ENCODE data around the gene FGF22.
"Not testable (repeated sequence)": the region's sequence is repeated elsewhere in the genome, so short reads cannot be mapped to it uniquely, and the experiment has no call there.

FGF22 gene

DNA sequence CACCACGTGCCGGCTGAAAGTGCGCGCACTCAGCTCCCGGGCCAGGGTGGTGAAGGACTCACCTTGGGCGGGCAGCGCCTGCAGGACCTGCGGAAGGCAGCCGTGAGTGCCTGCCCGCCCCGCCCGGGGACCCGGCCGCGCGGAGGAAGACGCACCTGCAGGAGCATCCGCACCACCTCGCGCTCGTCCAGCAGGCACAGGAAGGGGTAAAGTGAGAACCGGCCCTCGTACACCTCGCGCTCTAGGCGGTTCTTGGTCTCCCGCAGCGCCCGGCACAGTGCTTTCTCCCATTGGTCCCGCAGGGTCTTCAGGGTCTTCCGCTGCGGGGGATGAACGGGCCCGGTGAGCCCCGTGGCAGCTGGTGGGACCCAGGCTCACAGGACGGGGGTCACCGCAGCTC lies 17.0 kb upstream of the FGF22 start:
- no peak for DNase-seq

DNA sequence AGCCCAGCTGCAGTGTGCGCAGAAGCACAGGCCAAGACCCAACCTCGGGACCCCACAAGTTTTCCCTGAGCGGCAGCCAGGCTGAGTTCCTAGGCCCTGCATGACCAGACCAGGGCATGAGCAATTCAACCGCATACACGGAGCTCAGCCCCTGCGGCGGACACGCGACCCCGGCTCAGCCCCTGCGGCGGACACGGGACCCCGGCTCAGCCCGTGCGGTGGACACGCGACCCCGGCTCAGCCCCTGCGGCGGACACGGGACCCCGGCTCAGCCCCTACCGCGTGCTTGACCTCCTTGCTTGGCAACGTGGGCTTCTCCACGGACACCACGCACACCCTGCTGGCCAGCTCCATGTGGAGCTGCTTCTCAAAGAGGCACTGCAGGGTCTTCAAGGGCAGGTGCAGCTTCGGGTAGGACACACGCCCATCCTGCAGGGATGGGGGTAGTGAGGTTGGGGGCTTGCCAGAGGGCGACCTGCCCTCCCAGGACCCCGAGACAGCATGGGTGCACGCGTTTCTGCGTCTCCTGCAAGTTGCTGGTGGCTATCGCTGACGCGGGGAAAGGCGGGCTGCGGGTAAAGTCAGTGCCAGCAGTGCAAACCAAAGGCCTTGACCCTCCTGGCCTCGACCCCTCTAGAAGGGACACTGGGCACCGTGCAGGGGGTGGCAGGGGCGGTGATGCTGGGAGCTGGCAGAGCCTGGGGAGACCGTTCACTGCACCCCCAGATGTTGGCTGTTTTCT lies 16.3 kb upstream of the FGF22 start:
- no peak for DNase-seq

DNA sequence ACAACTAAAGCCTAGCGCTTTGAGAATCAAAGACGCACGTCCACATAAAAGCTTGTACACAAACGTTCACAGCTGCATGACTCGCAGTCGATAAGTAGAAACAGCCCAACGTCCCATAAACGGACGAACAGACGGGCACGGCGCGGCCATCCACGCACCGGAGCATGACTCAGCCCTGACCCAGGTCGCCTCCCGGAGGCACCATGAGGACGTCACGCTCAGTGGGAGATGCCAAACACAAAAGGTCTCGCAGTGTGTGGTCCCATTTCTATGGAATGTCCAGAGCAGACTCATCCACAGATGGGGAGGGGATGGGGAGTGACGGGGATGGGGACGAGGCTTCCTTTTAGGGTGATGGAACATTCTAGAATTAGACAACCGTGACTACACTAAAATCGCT lies 15.7 kb upstream of the FGF22 start:
- no peak for DNase-seq

DNA sequence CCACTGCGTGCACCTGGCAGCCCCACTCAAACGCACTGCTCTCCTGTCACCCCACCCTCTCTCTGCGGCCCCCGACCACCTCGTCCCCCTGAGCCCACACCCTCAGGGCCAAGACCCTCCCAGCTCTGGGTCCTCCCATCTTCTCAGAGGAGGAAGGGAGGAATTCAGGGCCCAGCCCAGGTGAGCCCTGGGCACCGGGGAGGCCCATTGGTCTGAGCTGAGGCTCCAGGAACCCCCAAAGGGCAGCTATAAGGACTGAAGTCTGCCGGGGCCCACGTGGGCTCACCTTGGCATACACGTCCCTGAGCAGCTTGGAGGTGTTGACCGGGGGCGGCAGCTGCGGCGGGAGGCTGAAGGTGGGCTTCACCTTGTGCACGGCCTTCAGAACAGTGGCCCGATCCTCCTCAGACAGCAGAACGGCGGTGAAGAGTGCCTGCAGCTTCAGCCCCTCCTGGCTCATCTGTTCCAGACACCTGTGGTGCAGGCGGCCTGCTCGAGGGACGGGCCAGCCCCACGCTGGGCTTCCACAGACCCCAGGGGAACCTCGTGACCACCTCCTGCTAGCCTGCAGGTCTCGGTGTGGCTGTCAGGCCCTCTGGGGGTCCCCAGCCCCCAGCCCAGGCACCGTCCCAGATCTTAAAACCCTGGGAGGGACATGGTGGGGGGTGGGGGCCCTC lies 15.1 kb upstream of the FGF22 start:
- DNase-seq = no peak

DNA sequence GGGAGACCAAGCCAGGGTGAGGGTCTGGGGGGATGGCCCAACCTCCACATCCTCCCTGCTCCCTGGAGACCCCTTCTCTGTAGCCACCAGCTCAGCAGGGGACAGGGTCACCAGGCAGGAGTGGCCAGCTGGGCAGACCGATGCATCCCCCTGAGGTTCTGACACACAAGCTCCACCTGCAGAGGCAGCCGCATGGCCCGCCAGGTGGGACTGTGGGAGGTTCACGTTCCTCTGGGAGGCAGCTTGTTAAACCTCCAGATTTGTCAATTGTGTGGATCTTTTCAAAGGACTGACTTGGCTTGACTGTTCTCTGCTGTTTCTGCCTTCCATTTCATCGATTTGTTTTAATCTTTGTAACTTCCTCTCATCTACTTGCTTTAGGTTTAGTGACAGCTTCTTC lies 14.4 kb upstream of the FGF22 start:
- no peak for DNase-seq

DNA sequence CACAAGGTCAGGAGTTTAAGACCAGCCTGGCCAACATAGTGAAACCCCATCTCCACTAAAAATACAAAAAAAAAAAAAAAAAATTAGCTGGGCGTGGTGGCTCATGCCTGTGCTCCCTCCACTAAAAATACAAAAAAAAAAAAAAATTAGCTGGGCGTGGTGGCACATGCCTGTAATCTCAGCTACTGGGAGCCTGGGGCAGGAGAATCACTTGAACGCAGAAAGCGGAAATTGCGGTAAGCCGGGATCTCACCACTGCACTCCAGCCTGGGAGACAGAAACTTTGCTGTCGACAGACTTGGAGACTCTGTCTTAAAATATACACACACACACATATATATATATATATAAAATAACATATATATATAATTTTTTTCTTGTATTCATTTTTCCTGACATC lies 13.1 kb upstream of the FGF22 start:
- DNase-seq = not testable (repeated sequence)

DNA sequence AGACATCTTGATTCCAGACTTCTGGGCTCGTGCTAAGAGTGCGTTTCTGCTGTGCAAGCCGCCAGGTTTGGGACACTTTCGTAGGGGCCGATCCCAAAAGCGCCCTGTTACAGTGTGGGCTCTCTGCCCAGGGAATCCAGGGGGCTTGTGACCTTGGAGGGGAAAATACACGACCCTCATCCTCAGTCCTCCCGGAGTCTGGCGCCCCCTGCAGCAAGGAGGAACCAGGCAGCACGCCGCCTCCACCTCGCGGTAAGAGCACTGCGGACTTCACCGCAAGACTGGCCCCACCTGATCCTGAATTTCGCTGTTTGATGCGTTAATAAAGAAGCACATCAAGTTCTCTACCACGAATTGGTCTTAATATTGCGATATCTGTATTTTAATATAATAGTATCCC lies 11.5 kb upstream of the FGF22 start:
- no peak for DNase-seq

DNA sequence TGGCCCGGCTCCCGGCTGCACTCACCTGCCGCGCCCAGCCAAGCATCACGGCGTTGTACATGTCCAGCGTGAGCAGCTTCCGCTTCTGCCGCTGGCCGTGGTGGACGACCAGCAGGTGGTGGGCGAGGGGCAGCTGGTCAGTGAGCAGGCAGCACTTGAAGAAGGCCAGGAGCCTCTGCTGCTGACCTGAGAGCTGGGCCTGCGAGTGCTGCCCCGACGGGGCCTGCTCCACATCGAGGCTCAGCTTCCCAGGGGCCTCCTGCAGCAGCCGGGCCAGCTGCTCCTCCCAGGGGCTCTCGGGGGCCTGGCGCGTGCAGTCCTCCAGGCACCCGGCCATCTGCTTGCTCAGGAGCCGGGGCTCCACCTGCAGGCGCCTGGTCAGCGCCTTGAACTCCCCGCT lies 10.2 kb upstream of the FGF22 start:
- not testable (repeated sequence) for DNase-seq

DNA sequence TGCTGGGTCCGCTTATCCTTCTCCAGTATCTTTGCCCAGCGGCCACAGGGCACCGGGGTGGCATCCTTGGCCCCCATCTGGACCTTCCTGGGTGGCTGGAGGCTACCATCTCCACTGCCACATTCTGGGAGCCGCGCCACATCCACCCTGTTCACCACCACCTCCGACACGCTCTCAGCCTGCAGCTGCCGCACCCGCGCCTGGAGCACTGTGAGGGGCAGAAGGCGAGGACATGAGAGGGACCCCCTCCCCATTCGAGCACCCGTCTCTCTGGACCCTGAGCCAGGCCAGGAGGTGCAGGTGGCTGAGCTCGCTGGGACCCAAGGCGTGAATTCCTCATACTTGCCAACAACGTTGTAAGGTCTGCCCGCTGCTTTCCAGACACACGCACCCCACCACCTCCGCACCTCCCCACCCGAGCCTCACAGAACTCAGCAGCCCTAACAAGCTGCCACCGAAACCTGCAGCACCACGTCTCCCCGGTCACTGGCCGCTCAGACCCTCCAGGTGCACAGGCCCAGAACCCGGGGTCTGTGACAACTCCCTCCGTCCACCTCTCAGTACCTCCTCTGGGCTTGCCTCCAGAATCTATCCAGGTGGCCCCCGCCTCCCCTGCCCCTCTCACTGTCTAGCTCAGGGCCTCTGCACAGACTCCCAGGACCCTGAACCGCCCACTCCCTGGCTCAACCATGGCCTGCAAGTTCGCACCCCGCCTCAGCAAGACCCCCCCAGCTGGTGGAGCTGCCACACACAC lies 9.5 kb upstream of the FGF22 start:
- no peak for DNase-seq

DNA sequence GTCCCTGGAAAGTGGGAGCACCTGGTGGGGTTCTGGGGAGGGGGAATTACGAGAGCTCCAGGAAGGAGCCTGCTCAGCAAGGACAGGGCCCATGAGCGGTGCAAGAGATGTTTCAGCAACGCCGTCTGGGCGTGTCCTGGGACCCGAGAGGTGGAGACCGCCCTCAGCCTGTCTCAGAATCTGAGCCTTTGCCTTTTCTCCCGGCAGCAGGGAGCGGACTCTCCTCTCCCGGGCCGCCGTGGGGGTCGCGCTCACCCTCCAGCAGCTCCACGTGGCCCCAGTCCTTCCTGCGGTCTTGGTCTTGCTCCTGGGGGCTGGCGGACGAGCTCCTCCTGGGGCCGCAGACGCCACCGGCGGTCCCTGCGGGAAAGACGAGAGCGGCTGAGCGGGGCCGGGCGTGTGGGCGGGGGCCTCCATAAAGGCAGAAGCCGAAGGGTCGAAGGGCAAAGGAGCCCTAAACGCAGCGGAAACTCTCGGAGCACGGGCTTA lies 7.1 kb upstream of the FGF22 start:
- DNase-seq = no peak

DNA sequence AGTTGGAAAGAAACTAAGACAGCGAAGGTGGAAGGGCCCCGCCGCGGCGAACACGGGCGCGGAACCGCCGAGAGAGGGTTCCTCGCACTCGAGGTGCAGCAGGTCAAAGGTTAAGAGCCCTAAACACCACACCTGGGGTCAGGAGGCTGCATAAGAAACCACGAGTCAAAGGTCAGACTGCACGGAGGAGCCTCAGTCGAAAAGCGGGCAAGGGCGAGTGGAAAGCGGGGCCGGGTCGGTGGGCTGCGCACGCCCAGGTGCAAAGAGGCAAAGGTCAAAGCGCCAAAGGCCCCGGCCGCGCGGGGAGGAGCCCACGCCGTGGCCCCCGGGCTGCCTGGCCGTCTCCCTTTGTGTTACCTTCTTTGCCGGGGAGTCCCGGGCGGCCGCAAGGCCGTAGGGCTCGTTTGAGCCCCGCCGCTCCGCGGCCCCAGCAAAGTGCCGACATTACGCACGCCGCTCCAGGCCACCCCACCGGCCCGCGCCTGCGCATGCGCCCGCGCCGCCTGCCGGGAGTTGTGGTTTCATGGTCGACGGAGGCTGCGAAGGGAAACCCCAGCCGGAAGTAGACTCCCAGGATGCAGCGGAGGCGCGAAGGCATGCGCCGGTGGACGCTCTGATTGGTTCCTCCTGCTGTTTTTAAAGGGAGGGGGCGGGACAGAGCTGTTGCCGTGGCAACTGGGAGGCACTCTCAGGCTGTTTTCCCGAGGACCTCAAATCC lies 6.5 kb upstream of the FGF22 start, which contains the start of gene POLRMT:
TSS of gene POLRMT (minus strand) at position 470 of the 718 bp plus-strand sequence. CDS start at position 445, 25 bp downstream.
- DNase-seq = peak; percentile 87

DNA sequence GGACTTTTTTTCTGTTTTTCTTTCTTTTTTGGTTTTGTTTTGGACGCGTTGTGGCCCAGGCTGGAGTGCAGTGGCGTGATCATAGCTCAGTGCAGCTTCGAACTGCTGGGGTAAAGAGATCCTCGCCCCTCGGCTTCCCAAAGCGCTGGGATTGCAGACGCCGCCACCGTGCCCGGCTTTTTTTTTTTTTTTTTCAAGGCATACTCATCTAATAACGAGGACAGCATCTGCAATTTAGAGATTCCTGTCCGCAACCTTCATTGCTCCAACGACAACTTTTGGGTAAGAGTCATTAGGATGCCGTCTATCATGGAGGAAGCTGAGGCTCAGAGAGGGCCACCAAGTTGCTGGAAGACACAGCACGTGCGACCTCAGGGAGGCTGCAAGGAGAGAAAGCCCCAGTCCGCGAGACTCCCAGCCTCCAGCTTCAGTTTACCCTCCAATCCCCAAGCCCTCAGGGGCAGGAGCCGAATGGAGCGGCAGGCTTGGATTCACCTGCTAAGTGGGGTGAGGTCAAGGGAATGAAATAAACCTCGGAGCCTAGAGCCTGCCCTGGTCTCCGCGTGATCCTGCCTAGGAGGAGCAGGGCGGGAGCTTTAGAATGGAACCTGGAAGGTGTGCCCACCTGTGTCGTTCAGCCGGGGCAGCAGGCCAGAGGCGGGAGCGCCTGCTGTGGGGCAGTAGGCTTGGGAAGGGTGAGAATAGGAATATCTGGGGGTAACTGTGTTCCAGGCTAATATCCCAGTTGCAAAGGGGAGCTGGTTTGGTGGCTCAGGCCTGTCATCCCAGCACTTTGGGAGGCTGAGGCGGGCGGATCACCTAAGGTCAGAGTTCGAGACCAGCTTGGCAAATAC lies 5.7 kb upstream of the FGF22 start:
- DNase-seq = no peak

DNA sequence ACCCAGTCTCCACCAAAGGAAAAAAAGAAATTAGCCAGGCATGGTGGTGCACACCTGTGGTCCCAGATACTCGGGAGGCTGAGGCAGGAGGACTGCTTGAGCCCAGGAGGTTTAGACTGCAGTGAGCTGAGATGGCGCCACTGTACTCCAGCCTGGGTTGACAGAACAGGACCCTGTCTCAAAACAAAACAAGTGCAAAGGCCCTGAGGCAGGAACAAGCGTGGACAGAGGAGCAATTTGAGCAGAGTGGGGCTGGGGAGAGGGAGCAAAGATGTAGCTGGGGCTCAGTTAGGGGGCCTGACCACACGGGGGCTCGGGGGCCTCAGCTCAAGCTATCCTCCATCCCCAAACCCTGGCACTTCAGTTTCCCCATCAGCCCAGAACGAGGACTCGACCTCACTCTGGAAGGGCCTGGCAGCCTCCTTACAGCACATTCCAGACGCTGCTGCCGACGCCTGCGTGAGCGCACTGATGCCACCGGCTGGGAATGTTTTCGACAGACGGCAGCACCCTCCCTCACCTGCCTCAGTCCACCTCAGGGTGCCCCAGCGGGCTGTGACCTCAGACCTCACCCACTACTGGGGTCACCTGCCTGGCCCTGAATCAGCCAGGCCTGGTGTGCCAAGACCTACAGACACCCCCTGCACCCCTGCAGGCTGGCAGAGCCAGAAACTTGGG lies 4.6 kb upstream of the FGF22 start:
- no peak for DNase-seq

DNA sequence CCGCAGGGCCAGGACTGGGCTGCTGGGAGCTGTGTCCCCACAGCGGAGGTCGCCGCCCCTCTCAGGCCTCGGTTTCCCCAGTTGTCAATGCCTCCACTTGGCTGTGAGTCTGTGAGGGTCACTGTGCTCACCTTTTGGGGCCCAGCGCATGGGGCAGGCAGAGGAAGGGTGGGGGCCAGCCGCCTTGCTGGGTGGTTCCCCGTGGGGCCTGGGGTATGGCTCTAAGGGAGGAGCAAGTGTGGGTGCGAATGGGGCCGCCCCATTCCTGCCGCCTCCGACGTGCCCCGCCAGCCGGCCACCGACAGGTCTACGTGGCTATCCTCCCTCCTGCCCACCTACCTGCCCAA lies 800 bp upstream of the FGF22 start:
- no peak for DNase-seq

DNA sequence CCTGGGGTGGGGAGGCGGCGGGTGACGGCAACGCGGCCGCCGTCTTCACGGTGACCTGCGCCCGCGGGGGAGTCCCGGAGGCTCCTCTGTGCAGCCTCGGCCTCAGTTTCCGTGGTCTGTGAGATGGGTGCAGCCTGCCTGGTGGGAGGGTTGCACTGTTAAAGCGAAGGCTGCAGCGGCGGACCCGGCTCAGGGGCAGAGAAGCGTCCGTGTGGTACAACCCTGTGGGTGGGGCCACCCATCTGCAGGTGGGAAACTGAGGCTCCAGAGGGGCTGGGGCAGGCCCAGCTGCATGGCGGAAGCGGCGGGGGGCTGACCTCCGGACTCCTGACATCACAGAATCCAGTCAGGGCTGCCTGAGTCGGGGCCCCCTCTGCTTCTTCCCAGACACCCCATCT lies 481 bp downstream of the FGF22 start:
- DNase-seq = no peak

DNA sequence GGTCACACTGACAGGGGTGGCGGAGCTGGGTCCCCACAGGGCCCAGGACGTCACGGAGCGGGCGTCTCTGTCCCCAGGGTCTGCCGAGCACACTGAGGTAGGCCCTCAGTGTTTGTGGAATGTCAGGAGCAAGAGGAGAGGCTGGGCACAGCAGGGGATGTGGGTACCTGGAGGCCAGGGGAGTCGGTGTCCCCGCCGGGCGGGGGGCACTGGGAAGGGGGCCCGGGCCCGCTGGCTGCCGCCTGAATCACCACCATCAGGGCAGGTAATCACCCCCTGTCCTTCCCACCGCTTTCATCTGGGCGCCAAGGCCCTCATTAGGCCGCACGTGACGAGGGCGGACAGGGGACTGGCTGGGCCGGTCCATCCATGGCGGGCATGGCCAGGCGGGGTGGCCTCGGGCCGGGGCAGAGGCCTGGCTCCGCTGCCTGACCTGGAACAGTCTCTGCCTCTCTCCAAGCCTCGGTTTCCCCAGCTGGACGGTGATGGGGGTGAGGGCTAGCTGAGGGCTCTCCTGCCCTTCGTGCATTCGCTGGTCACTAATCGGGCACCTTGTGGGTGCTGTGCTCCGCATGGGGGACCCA lies 1.0 kb downstream of the FGF22 start:
- DNase-seq = no peak

DNA sequence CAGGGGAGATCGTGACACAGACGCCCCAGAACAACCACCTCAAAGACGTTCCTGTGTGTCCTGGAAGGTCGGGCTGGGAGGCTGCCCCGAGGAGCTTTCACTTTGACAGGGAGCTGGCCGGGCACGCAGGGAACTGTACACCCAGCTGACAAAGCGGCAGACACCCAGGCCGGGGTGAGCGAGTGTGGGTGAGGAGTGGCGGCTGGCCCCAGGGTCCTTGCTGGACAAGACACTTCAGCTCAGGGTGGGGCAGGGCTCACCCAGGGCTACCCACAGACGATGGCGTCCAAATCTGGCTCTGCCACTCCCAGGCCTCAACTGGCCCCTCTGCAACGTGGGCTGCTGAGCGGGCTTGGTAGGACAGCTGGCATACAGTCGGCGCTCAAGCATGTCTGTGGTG lies 2.0 kb downstream of the FGF22 start:
- DNase-seq = no peak

DNA sequence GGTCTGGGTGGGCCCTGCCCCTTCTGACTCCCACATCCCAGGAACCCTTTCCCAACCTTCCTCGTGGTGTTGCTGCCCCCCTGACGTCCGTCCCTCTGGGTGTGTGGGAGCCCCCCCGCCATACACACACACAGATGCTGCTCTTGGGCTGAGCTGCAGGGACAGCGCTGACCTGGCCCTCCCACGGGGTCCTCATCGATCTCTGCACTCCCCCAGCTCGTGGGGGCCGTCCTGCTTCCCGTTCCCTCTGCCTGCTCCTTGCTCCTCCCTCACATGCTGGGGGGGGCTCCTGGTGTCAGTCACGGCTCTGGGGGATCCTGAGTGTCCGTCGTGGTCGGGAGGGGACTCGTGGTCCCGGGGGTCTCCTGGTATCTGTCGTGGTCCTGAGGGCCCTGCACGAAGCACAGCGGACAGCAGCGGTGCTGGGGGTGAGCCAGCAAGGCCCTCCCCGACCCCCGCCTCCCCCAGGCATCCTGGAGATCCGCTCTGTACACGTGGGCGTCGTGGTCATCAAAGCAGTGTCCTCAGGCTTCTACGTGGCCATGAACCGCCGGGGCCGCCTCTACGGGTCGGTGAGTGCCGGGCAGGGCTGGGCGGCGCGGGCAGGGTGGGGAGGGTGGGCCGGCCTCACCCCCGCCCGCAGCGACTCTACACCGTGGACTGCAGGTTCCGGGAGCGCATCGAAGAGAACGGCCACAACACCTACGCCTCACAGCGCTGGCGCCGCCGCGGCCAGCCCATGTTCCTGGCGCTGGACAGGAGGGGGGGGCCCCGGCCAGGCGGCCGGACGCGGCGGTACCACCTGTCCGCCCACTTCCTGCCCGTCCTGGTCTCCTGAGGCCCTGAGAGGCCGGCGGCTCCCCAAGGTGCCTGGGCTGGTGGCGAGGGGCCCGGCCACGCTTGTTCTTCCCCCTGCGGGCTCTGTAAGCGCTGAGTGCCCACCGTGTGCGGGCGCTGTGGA lies 3.4 kb downstream of the FGF22 start:
- no peak for DNase-seq

DNA sequence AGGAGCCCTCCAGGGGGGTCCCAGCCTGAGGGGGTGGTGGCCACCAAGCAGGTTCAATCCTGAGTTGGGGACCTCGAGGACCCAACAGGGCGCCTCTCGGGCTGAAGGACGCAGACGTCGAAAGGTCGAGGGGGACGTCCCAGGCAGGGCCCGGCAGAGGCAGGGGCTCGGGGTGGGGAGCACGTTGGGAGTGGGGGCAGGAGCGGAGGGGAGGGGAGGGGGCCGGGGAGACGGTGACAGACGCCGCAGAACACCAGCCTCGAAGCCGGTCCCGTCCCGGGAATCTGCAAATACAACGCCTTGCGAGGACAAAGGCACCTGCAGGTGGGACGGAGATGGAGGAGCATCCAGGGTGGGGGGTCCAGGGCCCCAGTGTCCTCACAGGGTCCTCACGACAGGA lies 4.1 kb downstream of the FGF22 start:
- DNase-seq = no peak

DNA sequence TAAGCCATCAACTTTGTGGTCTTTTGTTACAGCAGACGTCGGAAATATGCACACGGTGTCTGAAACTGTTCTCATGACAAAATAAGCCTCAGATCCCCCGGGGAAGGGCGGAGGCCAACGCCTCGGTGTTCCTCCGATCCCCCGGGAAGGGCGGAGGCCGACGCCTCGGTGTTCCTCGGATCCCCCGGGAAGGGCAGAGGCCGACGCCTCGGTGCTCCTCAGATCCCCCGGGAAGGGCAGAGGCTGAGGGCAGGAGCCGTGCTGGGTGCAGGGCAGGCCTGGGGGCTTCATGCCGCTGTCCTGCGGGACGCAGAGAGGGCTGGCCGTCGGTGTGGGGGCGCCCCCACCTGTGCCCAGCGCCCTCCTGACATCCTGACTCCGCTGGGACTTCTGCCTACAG lies 4.7 kb downstream of the FGF22 start:
- no peak for DNase-seq
